ENCODE data around the gene LENG1.

GRCh38 chr19:54159352-54160181, at the start of gene LENG1:
- TF ChIP-seq CTCF (IDR thresholded peaks at IDR 0.05 in 8 of 11, conservative IDR thresholded peaks at IDR 0.05 in 3 of 11) = peak in 9 of 11 experiments; percentile 22 to 55 (median 41)
- peak; percentile 95 to 98 (median 97) for TF ChIP-seq POLR2AphosphoS5 (IDR thresholded peaks at IDR 0.05)
- peak in 1 of 3 donors; percentile 37 for TF ChIP-seq POLR2A (IDR thresholded peaks at IDR 0.05)

All from spleen (tissue), 7 donors.